GM19397 (cell line): ENCODE data around the gene GCHFR.
A peak's percentile ranks its signal among the peaks of the same experiment; 100 is the strongest.

ENCODE experiments used
- ATAC-seq: cut with Tn5 transposase; IDR thresholded peaks from one replicate; pipeline ENCODE4 v1.9.1; 2021; ENCODE audit warnings: mild to moderate bottlenecking, moderate library complexity; ENCODE audit not compliant: unreplicated experiment

Gene GCHFR

GRCh38 chr15:40754883-40755811, 8.7 kb upstream of the GCHFR start, which contains the start of gene RMDN3:
RMDN3 (minus strand) TSS chr15:40755254; CDS start chr15:40754783, 471 bp downstream.
- peak; percentile 85 for ATAC-seq

GRCh38 chr15:40755812-40756208, 8.1 kb upstream of the GCHFR start:
- ATAC-seq = no peak

DNA sequence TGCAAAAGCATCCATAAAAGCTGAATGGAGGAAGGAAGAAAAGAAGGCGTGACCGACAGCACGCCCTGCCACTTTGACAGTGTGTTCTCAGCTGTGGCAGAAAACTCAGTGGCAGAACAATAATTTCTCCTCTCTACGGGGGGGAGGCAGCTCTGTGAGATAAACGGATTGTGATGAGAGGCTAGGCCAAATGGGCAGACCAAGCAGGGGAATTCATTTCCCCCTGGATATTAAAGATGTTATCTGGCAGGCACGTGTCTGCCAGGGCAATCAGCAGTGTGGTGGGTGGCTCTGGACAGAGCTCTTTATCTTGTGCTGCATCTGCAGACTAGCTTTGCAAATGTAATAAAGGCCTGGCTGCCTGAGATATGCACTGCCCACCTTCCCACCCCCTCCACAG, 6.9 kb upstream of the GCHFR start:
- ATAC-seq = no peak

DNA sequence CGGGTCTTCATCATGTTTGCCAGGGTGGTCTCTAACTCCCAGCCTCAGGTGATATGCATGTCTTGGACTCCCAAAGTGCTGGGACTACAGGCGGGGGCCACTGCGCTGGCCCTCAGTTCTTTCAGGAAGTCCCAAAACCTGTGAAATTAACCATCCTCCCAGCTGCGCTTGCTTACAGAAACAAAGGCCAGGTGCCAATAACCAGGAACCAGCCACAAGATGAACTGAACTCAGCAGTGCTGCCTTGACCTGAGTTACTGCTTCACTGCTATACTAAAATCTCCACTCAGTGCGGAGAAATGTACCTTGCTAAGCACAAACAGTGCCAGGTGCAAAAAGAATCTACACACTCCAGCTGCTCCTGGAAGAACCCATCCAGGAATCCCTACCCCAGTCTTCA, 3.9 kb upstream of the GCHFR start:
- ATAC-seq = no peak

DNA sequence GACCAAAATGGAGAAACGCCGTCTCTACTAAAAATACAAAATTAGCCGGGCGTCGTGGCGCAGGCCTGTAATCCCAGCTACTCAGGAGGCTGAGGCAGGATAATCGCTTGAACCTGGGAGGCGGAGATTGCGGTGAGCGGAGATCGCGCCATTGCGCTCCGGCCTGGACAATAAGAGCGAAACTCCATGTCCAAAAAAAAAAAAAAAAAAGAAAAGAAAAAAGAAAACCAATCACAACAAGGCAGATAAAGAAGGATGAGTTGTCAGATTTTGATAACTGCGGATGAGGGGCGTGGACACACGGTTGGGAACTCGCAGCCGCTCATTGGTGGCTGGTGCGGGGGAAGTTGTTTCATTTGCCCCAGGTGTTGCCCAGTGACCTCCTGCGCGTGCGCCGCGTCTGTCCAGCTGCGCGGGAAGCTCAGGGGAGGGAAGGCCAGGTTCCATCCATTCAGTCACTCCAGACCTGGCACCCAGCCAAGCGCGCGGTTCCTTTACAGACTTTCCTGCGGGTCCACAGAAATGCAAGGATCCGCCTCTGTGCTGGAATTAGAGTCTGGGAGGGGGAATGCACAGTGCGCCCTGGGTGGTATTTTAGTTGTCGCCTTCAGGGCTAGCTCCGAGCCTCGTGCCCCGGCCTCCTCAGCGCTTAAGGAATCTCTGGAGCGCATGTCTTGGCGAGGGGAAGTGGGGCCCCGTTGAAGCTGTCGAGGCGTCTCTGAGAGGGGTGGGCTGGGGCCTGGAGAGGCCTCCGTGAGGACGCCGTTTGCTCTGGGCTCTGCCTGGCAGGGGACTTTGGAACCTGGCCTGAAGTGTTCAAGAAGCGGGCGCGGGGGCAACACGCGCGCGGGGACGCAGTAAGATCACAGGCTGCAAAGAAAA, 708 bp upstream of the GCHFR start:
- no peak for ATAC-seq

DNA sequence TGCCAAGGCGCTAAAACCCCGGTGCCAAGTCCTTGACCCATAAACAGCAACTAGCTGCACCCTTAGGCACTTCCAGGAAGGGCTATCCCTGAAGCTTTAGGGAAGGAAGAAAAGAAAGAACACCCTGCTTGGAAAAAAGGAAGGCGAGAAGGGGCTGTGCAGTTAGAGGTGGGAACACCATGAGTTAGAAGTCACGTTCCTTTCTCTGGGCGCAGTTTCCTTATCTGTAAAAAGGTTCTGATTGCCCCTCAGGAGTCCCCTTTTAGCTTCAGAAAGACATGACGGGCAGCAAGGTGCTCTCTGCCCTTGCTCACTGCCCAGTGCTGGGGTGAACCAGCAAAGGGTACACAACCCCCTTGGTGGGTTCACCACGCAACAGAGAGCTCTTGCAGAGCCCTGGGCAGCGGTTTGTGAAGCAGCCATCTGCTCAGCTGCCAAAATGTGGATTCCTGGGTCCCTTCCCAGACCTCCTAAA, 798 bp downstream of the GCHFR start:
- ATAC-seq = no peak

DNA sequence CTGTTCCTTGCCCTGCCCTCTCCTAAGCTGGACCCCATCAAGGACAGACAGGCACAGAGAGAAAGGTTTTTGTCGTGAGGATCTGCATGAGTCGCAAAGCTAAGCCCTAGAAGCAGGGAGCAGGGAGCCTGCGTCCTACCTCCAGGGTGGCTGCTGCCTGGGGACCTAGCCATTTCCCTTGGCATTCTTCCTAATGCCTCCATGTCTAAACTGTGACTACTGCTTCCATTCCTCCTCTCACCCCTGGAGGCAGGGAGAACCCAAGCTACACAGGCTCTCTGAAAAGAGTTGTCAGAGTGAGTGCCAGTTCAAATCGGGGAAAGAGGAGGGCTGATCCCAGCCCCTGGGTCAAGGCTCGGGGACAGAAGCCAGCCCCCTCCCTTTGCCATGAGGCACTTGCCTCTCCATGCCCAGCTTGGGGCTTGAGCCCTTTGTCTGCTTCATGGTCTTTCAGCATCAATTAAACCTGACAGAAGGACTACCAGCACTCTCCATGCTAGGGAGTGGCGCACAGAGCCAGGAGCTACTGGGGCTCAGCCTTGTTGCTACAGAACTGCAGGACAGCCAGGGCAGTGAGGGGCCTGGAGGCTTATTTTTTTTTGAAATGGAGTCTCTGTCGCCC, 2.4 kb downstream of the GCHFR start:
- ATAC-seq = no peak

GRCh38 chr15:40766906-40767837, 3.3 kb downstream of the GCHFR start:
- no peak for ATAC-seq

DNA sequence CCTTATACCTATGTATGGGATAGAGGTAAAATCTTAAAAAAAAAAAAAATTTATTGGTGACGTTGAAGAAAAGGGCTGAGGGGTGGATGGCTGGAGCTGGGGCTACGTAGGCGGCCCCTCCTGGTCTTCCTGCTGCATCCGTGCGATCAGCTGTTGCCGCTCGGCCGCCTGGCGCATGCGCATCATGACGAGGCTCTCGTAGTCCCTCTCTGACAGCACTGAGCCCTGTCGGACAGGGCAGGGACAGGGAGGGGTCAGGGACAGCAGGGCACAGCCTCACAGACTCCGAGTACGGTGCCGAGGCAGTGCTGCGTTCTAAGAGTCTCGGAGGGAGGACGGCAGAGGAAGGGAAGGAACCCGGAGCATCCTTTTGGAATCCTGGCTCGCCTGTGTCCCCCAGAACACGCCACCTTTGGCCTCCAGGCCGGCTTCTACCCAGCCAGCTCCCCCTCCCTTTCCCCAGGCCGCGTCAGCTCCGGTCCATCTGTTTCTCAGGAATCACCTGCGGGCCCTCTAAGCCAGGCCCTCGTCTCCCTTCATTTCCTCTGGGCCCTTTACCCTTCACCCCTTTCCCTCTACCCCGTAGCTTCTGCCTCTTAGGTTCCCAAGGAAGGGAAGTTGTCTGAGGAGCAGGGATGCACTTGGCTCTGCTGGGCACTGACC, 4.1 kb downstream of the GCHFR start:
- no peak for ATAC-seq

DNA sequence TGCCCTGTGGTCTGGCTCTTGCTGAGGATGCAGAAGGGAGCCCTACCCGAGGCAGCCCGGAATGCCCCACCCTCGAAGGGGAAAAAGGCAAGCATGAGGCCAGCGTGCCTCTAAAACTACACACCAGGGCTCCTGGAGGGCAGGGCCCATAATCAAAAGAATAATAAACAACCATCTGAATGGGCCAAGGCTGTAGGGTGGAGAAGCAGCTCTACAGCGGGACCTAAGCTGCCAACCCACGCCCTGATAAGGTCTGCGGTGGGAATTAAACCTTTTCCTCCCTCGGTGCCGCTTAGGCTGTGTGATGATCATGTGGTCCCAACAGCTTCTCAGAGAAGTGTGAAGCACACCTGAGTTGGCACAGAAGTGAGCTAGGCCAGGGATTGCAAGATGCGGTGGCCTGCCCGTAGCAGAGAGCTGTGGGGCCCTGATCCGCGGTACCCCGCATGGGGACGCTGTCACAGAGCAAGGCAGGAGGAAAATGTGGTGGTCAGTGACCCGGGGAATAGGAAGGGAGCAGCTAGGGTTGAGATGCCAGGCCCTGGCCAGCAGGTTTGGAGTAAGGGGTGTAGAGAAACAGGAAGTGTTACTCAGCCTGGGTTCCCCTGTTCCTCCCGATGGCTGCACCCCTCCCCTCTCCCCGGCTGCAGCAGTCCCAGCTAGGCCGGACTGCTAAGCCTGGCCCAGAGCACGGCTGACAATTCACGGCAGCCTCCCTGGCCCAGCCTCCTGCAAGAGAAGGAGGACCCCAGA, 4.8 kb downstream of the GCHFR start:
- ATAC-seq = peak; percentile 8

GRCh38 chr15:40769274-40770146, 5.6 kb downstream of the GCHFR start, which contains the start of gene C15orf62:
C15orf62 (plus strand) TSS chr15:40769980; CDS start chr15:40770496, 516 bp downstream.
- ATAC-seq = peak; percentile 52

- no peak for ATAC-seq
Measured at GRCh38 chr15:40770147-40770721, 6.4 kb downstream of the GCHFR start.

- ATAC-seq = no peak
Measured at GRCh38 chr15:40771242-40771641, 7.4 kb downstream of the GCHFR start.

GRCh38 chr15:40772014-40772413, 8.1 kb downstream of the GCHFR start:
- no peak for ATAC-seq

GRCh38 chr15:40773496-40773895, 9.6 kb downstream of the GCHFR start:
- no peak for ATAC-seq

DNA sequence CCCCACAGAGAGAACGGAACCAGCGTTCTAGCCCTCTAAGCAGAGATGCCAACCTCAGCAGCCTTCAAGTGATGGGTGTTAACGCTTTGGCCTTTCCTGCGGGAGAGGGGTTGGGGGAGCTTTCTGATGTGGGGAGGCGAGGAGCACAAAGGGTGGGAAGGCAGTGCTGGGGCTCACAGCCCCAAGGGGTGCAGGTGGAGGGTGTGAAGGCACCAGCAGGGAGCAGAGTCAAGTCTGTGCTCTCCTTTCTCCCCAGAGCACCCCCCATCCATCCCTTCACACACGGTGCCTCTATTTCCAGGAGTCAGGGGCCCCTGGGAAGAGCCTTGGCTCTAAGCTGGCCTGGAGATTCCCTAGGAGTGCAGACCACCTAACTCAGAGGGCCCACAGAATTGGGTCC, 10.0 kb downstream of the GCHFR start:
- ATAC-seq = no peak

DNA sequence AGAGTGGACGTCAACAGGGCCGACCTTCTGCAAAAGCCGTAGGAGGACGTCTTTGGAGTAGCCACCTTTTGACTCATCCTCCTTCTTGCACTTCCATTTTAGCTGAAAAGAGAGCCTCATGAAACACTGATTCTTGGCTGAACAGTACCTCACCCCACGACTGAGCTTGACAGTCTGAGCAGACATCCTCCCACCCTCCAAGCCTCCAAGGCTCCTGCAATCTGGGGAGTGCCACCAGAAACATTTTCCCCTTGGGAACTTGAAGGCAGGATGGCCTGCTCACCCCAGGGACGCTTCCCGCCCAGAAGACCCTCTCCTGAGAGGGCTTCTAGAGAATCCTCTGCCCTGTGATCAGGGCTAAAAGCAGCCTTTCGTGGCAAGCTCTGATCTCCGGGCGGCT, 11.1 kb downstream of the GCHFR start:
- ATAC-seq = no peak
